ENCODE measurements around the gene RFT1. TPM values are rescaled to one million over a fixed set of nuclear protein-coding genes. Genes with fewer than 3 reads are reported as not detected.
A peak's percentile ranks its signal among the peaks of the same experiment; 100 is the strongest.

The RFT1 gene
- total and polyA plus RNA-seq, 2 of the 13 experiments (the other 11 are each of a cell fraction or from before 2014, with no cell fraction given): 23.2 to 37.0 TPM

DNA sequence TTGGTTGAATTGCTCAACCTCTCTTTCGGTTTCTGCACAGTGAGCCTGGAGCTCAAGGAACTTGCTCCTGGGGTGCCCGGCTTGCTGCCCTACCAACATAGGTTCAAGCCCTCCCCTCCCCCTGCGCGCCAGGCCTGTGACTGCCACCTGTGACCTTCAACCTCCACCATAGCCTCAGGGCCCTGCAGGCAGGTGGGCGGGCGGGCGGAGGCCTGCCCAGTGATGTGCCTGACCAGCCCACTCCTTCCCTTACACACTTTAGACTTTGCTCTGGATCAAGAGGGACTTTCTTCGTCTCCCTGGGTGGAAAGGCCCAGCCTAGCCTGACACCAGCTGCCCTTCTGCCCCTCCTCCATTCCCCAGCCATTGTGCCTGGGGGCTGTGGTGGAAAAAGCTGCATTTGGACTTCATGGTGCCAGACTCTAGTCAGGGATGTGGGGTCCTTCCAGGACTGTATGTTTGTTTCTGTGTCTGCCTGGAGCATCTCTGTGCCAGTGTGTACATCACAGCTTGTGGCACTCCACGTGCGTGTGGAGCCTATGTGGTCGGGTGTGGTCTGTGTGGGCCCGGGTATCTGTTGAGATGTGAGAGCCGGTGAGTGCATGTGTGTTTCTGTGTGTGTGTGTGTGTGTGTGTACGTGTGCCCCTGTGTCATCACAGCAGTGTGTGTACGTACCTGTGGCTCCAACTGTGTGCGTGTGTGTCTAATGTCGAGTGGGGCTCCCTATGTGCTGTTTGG lies 40.3 kb upstream of the RFT1 start (continued):
- TF ChIP-seq, protein P1, sequence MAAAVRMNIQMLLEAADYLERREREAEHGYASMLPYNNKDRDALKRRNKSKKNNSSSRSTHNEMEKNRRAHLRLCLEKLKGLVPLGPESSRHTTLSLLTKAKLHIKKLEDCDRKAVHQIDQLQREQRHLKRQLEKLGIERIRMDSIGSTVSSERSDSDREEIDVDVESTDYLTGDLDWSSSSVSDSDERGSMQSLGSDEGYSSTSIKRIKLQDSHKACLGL (CRISPR knock-in tag; IDR thresholded peaks at IDR 0.05): no peak
- TF ChIP-seq, protein P2, sequence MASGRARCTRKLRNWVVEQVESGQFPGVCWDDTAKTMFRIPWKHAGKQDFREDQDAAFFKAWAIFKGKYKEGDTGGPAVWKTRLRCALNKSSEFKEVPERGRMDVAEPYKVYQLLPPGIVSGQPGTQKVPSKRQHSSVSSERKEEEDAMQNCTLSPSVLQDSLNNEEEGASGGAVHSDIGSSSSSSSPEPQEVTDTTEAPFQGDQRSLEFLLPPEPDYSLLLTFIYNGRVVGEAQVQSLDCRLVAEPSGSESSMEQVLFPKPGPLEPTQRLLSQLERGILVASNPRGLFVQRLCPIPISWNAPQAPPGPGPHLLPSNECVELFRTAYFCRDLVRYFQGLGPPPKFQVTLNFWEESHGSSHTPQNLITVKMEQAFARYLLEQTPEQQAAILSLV (CRISPR knock-in tag; IDR thresholded peaks at IDR 0.05; ENCODE audit: borderline replicate concordance): no peak
- TF ChIP-seq SOX5 (CRISPR knock-in tag; IDR thresholded peaks at IDR 0.05; ENCODE audit: borderline replicate concordance) (peak; percentile 53; the same call in 1 of the 2 replicates), HNF4A (CRISPR knock-in tag; IDR thresholded peaks at IDR 0.05) (peak; percentile 92), BRCA1 (CRISPR knock-in tag; IDR thresholded peaks at IDR 0.05) (no peak), KDM3A (CRISPR knock-in tag; IDR thresholded peaks at IDR 0.05; ENCODE audit: low read depth) (no peak), ZMYM3 (CRISPR knock-in tag; IDR thresholded peaks at IDR 0.05) (peak; percentile 53; the same call in 1 of the 2 replicates), XRCC5 (optimal IDR thresholded peaks at IDR 0.05; ENCODE audit: low read length) (peak; percentile 71), ARNT2 (CRISPR knock-in tag; IDR thresholded peaks at IDR 0.05; ENCODE audit: low read depth) (peak; percentile 72), ZNF335 (CRISPR knock-in tag; IDR thresholded peaks at IDR 0.05) (peak; percentile 99), NPAS2 (CRISPR knock-in tag; IDR thresholded peaks at IDR 0.05; ENCODE audit: borderline replicate concordance) (no peak), TRIM24 (CRISPR knock-in tag; IDR thresholded peaks at IDR 0.05) (no peak), HCFC1 (IDR thresholded peaks at IDR 0.05; ENCODE audit: low read depth, low read length) (no peak), POLR2A (IDR thresholded peaks at IDR 0.05; ENCODE audit: insufficient read depth in 1 of 2, low read depth in 2 of 2, low read length in 2 of 2) (peak in 1 of 2 experiments; percentile 36; a peak in 2 of 4 replicates), NR2F6 (IDR thresholded peaks at IDR 0.05) (peak; percentile 86), NR2F6 (CRISPR knock-in tag; IDR thresholded peaks at IDR 0.05) (peak; percentile 86), FOXO1 (CRISPR knock-in tag; IDR thresholded peaks at IDR 0.05) (0 out of 2 replicates have a peak, but pooled peaks have one; percentile 35), SCMH1 (CRISPR knock-in tag; IDR thresholded peaks at IDR 0.05; ENCODE audit: borderline replicate concordance) (no peak), HDAC2 (CRISPR knock-in tag; IDR thresholded peaks at IDR 0.05) (peak; percentile 70), ZNF3 (CRISPR knock-in tag; IDR thresholded peaks at IDR 0.05) (no peak), SALL1 (CRISPR knock-in tag; IDR thresholded peaks at IDR 0.05) (no peak; the same call in 1 of the 2 replicates), DR1 (CRISPR knock-in tag; IDR thresholded peaks at IDR 0.05) (no peak; the same call in 1 of the 2 replicates), ZNF343 (CRISPR knock-in tag; IDR thresholded peaks at IDR 0.05) (0 out of 2 replicates have a peak, but pooled peaks have one; percentile 57), SRF (IDR thresholded peaks at IDR 0.05; ENCODE audit: low read depth, low read length) (no peak), PRMT3 (CRISPR knock-in tag; IDR thresholded peaks at IDR 0.05; ENCODE audit: borderline replicate concordance, low read depth) (no peak), RXRB (CRISPR knock-in tag; IDR thresholded peaks at IDR 0.05; ENCODE audit: borderline replicate concordance) (peak; percentile 53; the same call in 1 of the 2 replicates)
- TF ChIP-seq, protein P3, sequence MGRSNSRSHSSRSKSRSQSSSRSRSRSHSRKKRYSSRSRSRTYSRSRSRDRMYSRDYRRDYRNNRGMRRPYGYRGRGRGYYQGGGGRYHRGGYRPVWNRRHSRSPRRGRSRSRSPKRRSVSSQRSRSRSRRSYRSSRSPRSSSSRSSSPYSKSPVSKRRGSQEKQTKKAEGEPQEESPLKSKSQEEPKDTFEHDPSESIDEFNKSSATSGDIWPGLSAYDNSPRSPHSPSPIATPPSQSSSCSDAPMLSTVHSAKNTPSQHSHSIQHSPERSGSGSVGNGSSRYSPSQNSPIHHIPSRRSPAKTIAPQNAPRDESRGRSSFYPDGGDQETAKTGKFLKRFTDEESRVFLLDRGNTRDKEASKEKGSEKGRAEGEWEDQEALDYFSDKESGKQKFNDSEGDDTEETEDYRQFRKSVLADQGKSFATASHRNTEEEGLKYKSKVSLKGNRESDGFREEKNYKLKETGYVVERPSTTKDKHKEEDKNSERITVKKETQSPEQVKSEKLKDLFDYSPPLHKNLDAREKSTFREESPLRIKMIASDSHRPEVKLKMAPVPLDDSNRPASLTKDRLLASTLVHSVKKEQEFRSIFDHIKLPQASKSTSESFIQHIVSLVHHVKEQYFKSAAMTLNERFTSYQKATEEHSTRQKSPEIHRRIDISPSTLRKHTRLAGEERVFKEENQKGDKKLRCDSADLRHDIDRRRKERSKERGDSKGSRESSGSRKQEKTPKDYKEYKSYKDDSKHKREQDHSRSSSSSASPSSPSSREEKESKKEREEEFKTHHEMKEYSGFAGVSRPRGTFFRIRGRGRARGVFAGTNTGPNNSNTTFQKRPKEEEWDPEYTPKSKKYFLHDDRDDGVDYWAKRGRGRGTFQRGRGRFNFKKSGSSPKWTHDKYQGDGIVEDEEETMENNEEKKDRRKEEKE (IDR thresholded peaks at IDR 0.05): no peak
- TF ChIP-seq, protein P4, sequence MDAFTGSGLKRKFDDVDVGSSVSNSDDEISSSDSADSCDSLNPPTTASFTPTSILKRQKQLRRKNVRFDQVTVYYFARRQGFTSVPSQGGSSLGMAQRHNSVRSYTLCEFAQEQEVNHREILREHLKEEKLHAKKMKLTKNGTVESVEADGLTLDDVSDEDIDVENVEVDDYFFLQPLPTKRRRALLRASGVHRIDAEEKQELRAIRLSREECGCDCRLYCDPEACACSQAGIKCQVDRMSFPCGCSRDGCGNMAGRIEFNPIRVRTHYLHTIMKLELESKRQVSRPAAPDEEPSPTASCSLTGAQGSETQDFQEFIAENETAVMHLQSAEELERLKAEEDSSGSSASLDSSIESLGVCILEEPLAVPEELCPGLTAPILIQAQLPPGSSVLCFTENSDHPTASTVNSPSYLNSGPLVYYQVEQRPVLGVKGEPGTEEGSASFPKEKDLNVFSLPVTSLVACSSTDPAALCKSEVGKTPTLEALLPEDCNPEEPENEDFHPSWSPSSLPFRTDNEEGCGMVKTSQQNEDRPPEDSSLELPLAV (CRISPR knock-in tag; conservative IDR thresholded peaks at IDR 0.05; ENCODE audit: low read depth): no peak
